ENCODE measurements around the gene CEP112. TPM values are rescaled to one million over a fixed set of nuclear protein-coding genes. Genes with fewer than 3 reads are reported as not detected.
A peak's percentile ranks its signal among the peaks of the same experiment; 100 is the strongest.

CEP112 gene
- total RNA-seq, 4 donors from 2014 or later, result 1.1 to 12.9 (median 9.1) TPM

DNA sequence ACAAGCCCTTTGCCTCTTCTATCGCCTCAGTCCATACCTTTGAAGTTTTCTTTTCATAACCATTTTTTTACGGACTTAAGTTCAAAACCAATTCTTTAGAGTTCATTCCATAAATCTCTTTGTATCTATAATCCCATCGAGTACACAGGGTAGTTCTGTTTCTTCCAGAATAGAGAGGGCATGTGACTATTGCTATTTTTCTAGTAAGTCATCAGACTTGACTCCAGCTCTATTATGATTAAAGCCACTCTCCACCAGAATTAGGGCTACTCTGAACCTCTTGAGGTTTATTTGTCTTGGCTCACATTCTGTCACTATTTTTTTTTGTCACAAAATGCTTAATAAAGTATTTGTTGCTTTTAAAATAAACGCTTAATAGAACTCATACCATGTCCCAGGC is 438.6 kb downstream of the CEP112 start:
- H3K27me3 ChIP-seq, result no peaks in the 10 kb centered on the region
- in situ Hi-C loops (cut with MboI; ENCODE audit: low pct_ligation_motif_present in 1 of 4, low pct_unique_long_range_greater_than_20kb in 1 of 4, low sequenced_read_pairs in 3 of 4) (no loop called here), intact Hi-C loops (cut with DNase I; ENCODE audit: low total_unique reads) (no loop called here)
- no peak for DNase-seq
- H3K9me3 ChIP-seq, result no peaks in the 10 kb centered on the region
- no peaks in the 10 kb centered on the region for H3K36me3 ChIP-seq
- no peak for TF ChIP-seq EP300 (IDR thresholded peaks at IDR 0.05; ENCODE audit: low read depth)
- H3K27ac ChIP-seq, result no peak overlapping the region
- peaks cover 6 to 12% (median 9%) of the 10 kb centered on the region in 4 donors for H3K4me1 ChIP-seq
- WGBS, 2 donors (ENCODE audit: low coverage in 1 of 2), result 55 to 56% methylated on average over 4 of the region's 4 CpGs
- no peak overlapping the region for H3K4me3 ChIP-seq

DNA sequence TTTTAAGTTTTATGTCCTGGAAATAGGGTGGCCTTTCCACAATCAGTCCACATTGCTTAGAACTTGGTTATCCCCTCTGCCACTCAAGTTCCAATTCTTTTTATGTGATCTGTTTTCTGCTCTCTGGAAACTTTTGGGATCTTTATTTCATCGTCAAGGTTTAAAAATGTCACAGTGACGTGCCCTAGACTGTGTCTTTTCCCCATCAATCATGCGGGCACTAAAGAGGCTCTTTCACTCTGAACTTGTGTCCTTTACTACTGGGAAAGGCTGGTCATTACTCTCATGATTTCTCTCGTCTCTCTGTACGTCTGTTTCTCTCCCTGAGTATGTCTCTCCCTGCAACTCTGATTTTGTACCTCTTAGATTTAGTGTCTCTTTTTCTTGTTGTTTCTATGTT is 440.7 kb downstream of the CEP112 start:
- in situ Hi-C loops (cut with MboI; ENCODE audit: low pct_ligation_motif_present in 1 of 4, low pct_unique_long_range_greater_than_20kb in 1 of 4, low sequenced_read_pairs in 3 of 4), result no loop called here

DNA sequence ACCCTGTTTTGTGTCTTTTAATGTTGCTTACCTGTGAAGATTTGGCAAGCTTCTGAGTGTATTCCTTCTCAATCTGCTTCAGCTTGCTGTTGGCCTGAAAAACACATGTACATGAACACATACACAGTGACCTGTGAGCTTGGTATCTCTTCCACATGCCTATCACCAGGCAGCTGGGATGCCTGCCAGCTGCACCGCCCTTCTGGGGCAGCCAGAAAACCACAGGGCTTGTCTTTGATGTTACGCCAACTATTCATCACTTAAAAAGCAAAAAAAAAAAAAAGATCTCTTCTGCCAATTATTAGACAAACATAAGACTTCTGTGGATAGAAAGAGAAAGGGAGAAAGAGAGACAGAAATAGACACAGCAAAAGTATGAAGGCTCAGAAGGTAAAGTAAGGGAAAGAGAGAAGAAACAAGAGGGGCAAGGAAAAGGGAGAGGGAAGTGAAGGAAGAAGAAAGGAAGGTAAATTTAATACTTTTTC is 441.3 kb downstream of the CEP112 start:
- intact Hi-C loops (cut with DNase I; ENCODE audit: low total_unique reads), result loop anchor here (2.0 kb wide), 1 partner anchor 44 kb away; no protein-coding TSS in a partner anchor
- Histone ChIP-seq H3K27me3 (no peaks in the 10 kb centered on the region), H3K4me1 (peaks cover 6 to 12% (median 9%) of the 10 kb centered on the region in 4 donors), H3K27ac (no peak overlapping the region), H3K36me3 (no peaks in the 10 kb centered on the region), H3K9me3 (no peaks in the 10 kb centered on the region), H3K4me3 (no peak overlapping the region)
- in situ Hi-C loops (cut with MboI; ENCODE audit: low pct_ligation_motif_present in 1 of 4, low pct_unique_long_range_greater_than_20kb in 1 of 4, low sequenced_read_pairs in 3 of 4), result no loop called here
- WGBS, 2 donors (ENCODE audit: low coverage in 1 of 2), result 21 to 47% methylated on average over 2 of the region's 2 CpGs
- peak; percentile 70 for DNase-seq
- TF ChIP-seq POLR2AphosphoS5 (IDR thresholded peaks at IDR 0.05), result peak in 1 of 3 donors; percentile 35
- TF ChIP-seq, protein P1, sequence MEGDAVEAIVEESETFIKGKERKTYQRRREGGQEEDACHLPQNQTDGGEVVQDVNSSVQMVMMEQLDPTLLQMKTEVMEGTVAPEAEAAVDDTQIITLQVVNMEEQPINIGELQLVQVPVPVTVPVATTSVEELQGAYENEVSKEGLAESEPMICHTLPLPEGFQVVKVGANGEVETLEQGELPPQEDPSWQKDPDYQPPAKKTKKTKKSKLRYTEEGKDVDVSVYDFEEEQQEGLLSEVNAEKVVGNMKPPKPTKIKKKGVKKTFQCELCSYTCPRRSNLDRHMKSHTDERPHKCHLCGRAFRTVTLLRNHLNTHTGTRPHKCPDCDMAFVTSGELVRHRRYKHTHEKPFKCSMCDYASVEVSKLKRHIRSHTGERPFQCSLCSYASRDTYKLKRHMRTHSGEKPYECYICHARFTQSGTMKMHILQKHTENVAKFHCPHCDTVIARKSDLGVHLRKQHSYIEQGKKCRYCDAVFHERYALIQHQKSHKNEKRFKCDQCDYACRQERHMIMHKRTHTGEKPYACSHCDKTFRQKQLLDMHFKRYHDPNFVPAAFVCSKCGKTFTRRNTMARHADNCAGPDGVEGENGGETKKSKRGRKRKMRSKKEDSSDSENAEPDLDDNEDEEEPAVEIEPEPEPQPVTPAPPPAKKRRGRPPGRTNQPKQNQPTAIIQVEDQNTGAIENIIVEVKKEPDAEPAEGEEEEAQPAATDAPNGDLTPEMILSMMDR (IDR thresholded peaks at IDR 0.05), result no peak

More for the DNA sequence above, 440.7 kb downstream of the CEP112 start:
- Histone ChIP-seq H3K4me1 (peaks cover 6 to 12% (median 9%) of the 10 kb centered on the region in 4 donors), H3K36me3 (no peaks in the 10 kb centered on the region), H3K27ac (no peak overlapping the region), H3K27me3 (no peaks in the 10 kb centered on the region), H3K4me3 (no peak overlapping the region), H3K9me3 (no peaks in the 10 kb centered on the region)
- TF ChIP-seq POLR2A (IDR thresholded peaks at IDR 0.05), result no peak
- TF ChIP-seq POLR2AphosphoS5 (IDR thresholded peaks at IDR 0.05), result no peak
- TF ChIP-seq, protein P1 (IDR thresholded peaks at IDR 0.05), result no peak
- 46 to 48% methylated on average over 5 of the region's 5 CpGs for WGBS, 2 donors (ENCODE audit: low coverage in 1 of 2)
- no peak for DNase-seq
- intact Hi-C loops (cut with DNase I; ENCODE audit: low total_unique reads), result loop anchor here (2.0 kb wide), 1 partner anchor 44 kb away; no protein-coding TSS in a partner anchor

DNA sequence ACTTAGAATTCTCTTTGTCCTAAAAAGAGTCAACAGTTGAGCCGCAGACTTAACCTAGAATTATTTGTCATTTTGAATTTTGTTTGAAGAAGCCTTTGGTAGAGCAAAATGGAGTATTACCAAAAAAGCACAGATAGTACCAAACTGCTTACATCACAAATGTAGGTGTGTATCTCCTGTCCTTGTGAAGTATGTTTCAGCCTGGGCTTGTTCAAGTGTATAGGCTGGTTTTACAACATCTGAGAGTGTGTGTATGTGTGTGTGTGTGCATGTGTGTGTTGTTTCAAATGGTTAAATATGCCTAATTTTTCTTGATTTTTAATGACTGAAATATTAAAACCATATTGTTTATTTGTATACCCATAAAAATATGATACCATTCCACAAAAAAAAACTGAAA is 441.8 kb downstream of the CEP112 start:
- intact Hi-C loops (cut with DNase I; ENCODE audit: low total_unique reads) (loop anchor here (2.0 kb wide), 1 partner anchor 43 kb away; no protein-coding TSS in a partner anchor), in situ Hi-C loops (cut with MboI; ENCODE audit: low pct_ligation_motif_present in 1 of 4, low pct_unique_long_range_greater_than_20kb in 1 of 4, low sequenced_read_pairs in 3 of 4) (no loop called here)
- WGBS, 2 donors (ENCODE audit: low coverage in 1 of 2), result 94 to 98% methylated on average over 1 of the region's 1 CpG
- no peak for DNase-seq
- Histone ChIP-seq H3K4me1 (peaks cover 6 to 12% (median 9%) of the 10 kb centered on the region in 4 donors), H3K36me3 (no peaks in the 10 kb centered on the region), H3K27ac (no peak overlapping the region), H3K9me3 (no peaks in the 10 kb centered on the region), H3K4me3 (no peak overlapping the region), H3K27me3 (no peaks in the 10 kb centered on the region)
- TF ChIP-seq POLR2A (IDR thresholded peaks at IDR 0.05) (no peak), EP300 (IDR thresholded peaks at IDR 0.05; ENCODE audit: low read depth) (no peak), POLR2AphosphoS5 (IDR thresholded peaks at IDR 0.05) (no peak)
- TF ChIP-seq, protein P1 (IDR thresholded peaks at IDR 0.05), result no peak

DNA sequence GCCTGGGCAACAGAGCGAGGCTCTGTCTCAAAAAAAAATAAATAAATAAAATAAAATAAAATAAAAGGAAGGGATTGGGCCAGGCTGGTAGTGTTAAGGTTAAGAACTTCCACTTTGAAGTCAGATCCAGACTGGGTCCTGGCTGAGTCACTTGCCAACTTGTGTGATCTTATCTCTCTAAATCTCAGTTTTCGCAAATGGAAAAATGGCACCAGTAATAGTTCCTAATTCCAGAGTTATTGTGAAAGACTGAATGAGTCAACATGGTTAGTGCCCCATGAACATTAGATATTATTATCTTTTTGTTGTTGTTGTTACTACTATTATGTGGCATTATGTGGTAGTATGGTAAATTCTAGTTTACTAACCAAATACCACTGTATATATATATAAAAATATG is 442.5 kb downstream of the CEP112 start:
- Histone ChIP-seq H3K4me3 (no peak overlapping the region), H3K4me1 (peaks cover 6 to 12% (median 9%) of the 10 kb centered on the region in 4 donors), H3K27ac (no peak overlapping the region), H3K9me3 (no peaks in the 10 kb centered on the region), H3K27me3 (no peaks in the 10 kb centered on the region), H3K36me3 (no peaks in the 10 kb centered on the region)
- TF ChIP-seq POLR2A (IDR thresholded peaks at IDR 0.05) (no peak), POLR2AphosphoS5 (IDR thresholded peaks at IDR 0.05) (no peak), EP300 (IDR thresholded peaks at IDR 0.05; ENCODE audit: low read depth) (no peak)
- TF ChIP-seq, protein P1 (IDR thresholded peaks at IDR 0.05), result no peak
- DNase-seq, result no peak
- in situ Hi-C loops (cut with MboI; ENCODE audit: low pct_ligation_motif_present in 1 of 4, low pct_unique_long_range_greater_than_20kb in 1 of 4, low sequenced_read_pairs in 3 of 4) (no loop called here), intact Hi-C loops (cut with DNase I; ENCODE audit: low total_unique reads) (no loop called here)
- 96 to 100% methylated on average over 2 of the region's 2 CpGs for WGBS, 2 donors (ENCODE audit: low coverage in 1 of 2)
